ENCODE results near the gene PELI3. TPM values are rescaled to one million over a fixed set of nuclear protein-coding genes. Genes with fewer than 3 reads are reported as not detected.

Gene PELI3
- total RNA-seq, 1 donor from 2014 or later, result 7.7 TPM

DNA sequence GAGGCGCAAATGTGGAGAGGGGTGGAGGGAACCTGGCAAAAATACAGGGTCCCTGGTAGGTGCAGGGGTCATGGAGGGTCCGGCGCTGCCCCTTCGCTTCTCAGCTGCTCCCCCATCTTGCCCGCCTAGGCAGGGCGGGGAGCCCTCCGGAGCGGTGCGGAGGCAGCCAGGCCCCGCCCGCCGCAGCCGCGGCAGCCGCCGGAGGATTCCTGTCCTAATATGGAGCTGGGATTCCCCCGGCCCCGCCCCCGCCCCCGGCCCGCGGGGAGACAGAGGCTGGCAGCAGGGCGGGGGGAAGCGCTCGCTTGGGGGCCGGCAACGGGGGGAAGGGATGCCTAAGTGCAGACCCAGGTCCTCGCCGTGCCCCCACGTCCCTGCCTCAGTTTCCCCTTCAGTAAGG, 46.9 kb upstream of the PELI3 start:
- no peaks in the 10 kb centered on the region for H3K36me3 Mint-ChIP-seq (ENCODE audit: unreplicated experiment)
- DNase-seq, result peak; percentile 81
- H3K4me1 Mint-ChIP-seq (ENCODE audit: low read depth, unreplicated experiment), result peaks cover 23% of the 10 kb centered on the region
- peak overlapping the region; percentile 46 for H3K27ac Mint-ChIP-seq (ENCODE audit: unreplicated experiment)
- TF ChIP-seq, protein P1, sequence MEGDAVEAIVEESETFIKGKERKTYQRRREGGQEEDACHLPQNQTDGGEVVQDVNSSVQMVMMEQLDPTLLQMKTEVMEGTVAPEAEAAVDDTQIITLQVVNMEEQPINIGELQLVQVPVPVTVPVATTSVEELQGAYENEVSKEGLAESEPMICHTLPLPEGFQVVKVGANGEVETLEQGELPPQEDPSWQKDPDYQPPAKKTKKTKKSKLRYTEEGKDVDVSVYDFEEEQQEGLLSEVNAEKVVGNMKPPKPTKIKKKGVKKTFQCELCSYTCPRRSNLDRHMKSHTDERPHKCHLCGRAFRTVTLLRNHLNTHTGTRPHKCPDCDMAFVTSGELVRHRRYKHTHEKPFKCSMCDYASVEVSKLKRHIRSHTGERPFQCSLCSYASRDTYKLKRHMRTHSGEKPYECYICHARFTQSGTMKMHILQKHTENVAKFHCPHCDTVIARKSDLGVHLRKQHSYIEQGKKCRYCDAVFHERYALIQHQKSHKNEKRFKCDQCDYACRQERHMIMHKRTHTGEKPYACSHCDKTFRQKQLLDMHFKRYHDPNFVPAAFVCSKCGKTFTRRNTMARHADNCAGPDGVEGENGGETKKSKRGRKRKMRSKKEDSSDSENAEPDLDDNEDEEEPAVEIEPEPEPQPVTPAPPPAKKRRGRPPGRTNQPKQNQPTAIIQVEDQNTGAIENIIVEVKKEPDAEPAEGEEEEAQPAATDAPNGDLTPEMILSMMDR (IDR thresholded peaks at IDR 0.05; ENCODE audit: partially characterized antibody, unreplicated experiment), result no peak
- H3K9me3 Mint-ChIP-seq (ENCODE audit: unreplicated experiment), result peaks cover 11% of the 10 kb centered on the region
- H3K4me3 Mint-ChIP-seq (ENCODE audit: unreplicated experiment), result peak overlapping the region; percentile 88
- H3K27me3 Mint-ChIP-seq (ENCODE audit: unreplicated experiment), result peaks cover 27% of the 10 kb centered on the region

DNA sequence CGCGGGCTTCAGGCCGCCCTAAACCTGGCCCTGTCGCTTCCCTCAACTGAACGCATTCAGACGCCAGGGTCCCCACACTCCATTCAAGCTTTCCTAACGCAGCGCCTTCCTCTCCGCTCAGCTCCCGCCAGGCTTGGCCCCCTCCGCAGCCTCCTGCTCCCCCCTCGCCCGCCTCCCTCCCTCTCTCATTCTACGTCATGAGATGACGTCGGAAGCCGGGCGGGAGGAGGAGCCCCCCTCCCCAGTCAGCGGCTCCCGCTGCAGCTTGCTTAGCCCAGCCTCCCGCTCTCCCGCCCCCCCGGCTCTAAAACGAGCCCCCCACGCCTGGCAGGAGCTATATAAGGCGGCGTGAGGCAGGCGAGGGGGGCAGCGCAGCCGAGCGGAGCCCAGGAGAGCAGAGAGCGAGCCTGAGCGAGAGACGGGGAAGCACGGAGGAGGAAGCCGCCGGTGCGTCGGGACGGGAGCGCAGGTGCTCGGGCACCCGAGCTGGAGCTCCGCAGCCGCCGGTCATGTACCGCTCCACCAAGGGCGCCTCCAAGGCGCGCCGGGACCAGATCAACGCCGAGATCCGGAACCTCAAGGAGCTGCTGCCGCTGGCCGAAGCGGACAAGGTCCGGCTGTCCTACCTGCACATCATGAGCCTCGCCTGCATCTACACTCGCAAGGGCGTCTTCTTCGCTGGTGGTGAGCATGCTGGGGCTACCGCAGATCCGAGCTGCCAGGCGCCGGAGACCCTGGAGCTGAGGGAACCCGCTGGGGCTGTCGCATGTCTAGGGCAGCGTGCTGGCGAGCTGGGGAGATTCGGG, 45.8 kb upstream of the PELI3 start, which contains the start of gene NPAS4:
NPAS4 (plus strand) TSS at position 365 of the 806 bp plus-strand sequence; CDS start at position 510, 145 bp downstream.
- Mint-ChIP-seq H3K9me3 (ENCODE audit: unreplicated experiment) (peaks cover 10% of the 10 kb centered on the region), H3K4me3 (ENCODE audit: unreplicated experiment) (peak within 1 kb of the TSS; percentile 88), H3K36me3 (ENCODE audit: unreplicated experiment) (no peaks in the 10 kb centered on the region), H3K4me1 (ENCODE audit: low read depth, unreplicated experiment) (peaks cover 23% of the 10 kb centered on the region), H3K27me3 (ENCODE audit: unreplicated experiment) (peaks cover 26% of the 10 kb centered on the region), H3K27ac (ENCODE audit: unreplicated experiment) (no peak within 1 kb of the TSS)
- TF ChIP-seq, protein P1 (IDR thresholded peaks at IDR 0.05; ENCODE audit: partially characterized antibody, unreplicated experiment), result no peak
- DNase-seq, result peak; percentile 70

DNA sequence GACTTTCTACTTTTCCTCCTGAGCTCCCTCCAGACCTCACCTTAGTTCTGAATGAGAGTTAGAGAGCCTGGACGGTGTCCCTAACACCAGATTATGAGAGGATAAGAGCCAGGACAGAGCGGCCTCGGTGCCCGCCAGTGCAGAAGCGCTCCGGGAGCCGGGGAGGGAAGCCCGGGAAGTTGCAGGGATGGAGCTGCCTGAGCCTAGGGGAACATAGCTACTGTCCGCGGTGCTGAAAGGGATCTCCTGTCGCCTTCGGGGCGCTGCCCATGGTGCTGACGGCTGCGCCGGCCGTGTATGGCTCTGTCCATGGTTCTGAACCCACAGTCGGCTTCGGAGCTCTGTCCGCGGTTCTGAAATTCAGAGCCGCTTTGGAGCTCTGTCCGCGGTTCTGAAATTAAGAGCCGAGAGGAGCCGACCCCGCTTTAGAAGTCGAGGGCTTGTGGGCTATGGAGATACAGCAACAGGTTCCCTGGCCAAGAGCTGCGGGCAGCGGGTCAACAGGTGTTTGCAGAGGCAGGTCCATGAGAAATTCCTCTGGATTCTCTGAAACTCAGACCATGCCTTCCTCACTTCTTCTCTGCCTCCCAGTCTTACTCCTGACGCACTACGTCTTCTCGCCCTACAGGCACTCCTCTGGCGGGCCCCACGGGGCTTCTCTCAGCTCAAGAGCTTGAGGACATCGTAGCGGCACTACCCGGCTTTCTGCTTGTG, 45.1 kb upstream of the PELI3 start:
- peak; percentile 39 for DNase-seq
- Mint-ChIP-seq H3K9me3 (ENCODE audit: unreplicated experiment) (peaks cover 10% of the 10 kb centered on the region), H3K4me3 (ENCODE audit: unreplicated experiment) (peak overlapping the region; percentile 88), H3K36me3 (ENCODE audit: unreplicated experiment) (no peaks in the 10 kb centered on the region), H3K27me3 (ENCODE audit: unreplicated experiment) (peaks cover 26% of the 10 kb centered on the region), H3K27ac (ENCODE audit: unreplicated experiment) (no peak overlapping the region), H3K4me1 (ENCODE audit: low read depth, unreplicated experiment) (peaks cover 23% of the 10 kb centered on the region)
- TF ChIP-seq, protein P1 (IDR thresholded peaks at IDR 0.05; ENCODE audit: partially characterized antibody, unreplicated experiment), result no peak

DNA sequence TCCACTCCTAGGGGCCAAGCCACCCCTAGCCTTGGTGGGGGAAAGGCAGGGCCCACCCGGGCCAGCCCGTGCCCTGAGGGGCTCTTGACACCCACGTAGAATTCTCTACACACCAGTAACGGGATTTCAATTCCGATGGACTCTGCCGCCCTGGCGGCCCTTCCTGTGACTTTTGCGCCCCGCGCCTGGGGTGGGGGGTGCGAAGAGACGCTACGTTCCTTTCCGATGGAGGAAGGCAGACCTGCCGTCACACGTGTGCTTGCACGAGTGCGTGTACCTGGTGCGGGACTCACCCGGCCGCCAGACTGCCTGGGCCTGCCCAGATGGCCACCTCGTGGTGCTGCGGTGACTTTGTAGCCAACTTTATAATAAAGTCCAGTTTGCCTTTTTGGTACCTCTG, 40.4 kb upstream of the PELI3 start:
- TF ChIP-seq, protein P1 (IDR thresholded peaks at IDR 0.05; ENCODE audit: partially characterized antibody, unreplicated experiment), result no peak
- H3K36me3 Mint-ChIP-seq (ENCODE audit: unreplicated experiment), result no peaks in the 10 kb centered on the region
- DNase-seq, result no peak
- peaks cover 23% of the 10 kb centered on the region for H3K27me3 Mint-ChIP-seq (ENCODE audit: unreplicated experiment)
- no peak overlapping the region for H3K27ac Mint-ChIP-seq (ENCODE audit: unreplicated experiment)
- H3K4me1 Mint-ChIP-seq (ENCODE audit: low read depth, unreplicated experiment), result no peaks in the 10 kb centered on the region
- peaks cover 3% of the 10 kb centered on the region for H3K9me3 Mint-ChIP-seq (ENCODE audit: unreplicated experiment)
- H3K4me3 Mint-ChIP-seq (ENCODE audit: unreplicated experiment), result no peak overlapping the region
